ENCODE measurements around the gene DST. TPM values are rescaled to one million over a fixed set of nuclear protein-coding genes. Genes with fewer than 3 reads are reported as not detected.

Gene DST
- total RNA-seq, 2 donors from 2014 or later, result 443 to 489 TPM

- H3K27me3 ChIP-seq (replicated peaks; ENCODE audit: insufficient read depth), result no peaks in the 10 kb centered on the region
- ATAC-seq (ENCODE audit: insufficient number of reproducible peaks, low FRiP score, low read depth) (no peak), DNase-seq (ENCODE audit: low spot score) (no peak)
- no peaks in the 10 kb centered on the region for H3K9me3 ChIP-seq
- H3K4me1 ChIP-seq (ENCODE audit: control insufficient read depth in 1 of 2, low read depth in 2 of 2), result peaks cover 14 to 20% of the 10 kb centered on the region in 2 donors
- peaks cover 17% of the 10 kb centered on the region for H3K36me3 ChIP-seq
- peak overlapping the region in 1 of 2 donors; percentile 54 for H3K27ac ChIP-seq
- TF ChIP-seq CTCF (IDR thresholded peaks at IDR 0.05), result no peak
- no peak overlapping the region for H3K4me3 ChIP-seq
Observed at GRCh38 chr6:56644366-56644765, 1.7 kb upstream of the DST start.

- H3K36me3 ChIP-seq, result peaks cover 21% of the 10 kb centered on the region
- H3K27ac ChIP-seq, result peak overlapping the region in 1 of 2 donors; percentile 54
- H3K4me1 ChIP-seq (ENCODE audit: control insufficient read depth in 1 of 2, low read depth in 2 of 2), result peaks cover 12 to 18% of the 10 kb centered on the region in 2 donors
- no peaks in the 10 kb centered on the region for H3K9me3 ChIP-seq
- ATAC-seq (ENCODE audit: insufficient number of reproducible peaks, low FRiP score, low read depth) (no peak), DNase-seq (ENCODE audit: low spot score) (no peak)
- no peaks in the 10 kb centered on the region for H3K27me3 ChIP-seq (replicated peaks; ENCODE audit: insufficient read depth)
- no peak overlapping the region for H3K4me3 ChIP-seq
- no peak for TF ChIP-seq CTCF (IDR thresholded peaks at IDR 0.05)
Observed at GRCh38 chr6:56643379-56644089, 845 bp upstream of the DST start.

- no peak for DNase-seq (ENCODE audit: low spot score)
- Histone ChIP-seq H3K4me3 (no peak overlapping the region), H3K27ac (no peak overlapping the region), H3K4me1 (ENCODE audit: control insufficient read depth in 1 of 2, low read depth in 2 of 2) (peaks cover 12 to 18% of the 10 kb centered on the region in 2 donors), H3K27me3 (replicated peaks; ENCODE audit: insufficient read depth) (no peaks in the 10 kb centered on the region), H3K36me3 (peaks cover 26% of the 10 kb centered on the region), H3K9me3 (no peaks in the 10 kb centered on the region)
- no peak for ATAC-seq (ENCODE audit: insufficient number of reproducible peaks, low FRiP score, low read depth)
- TF ChIP-seq CTCF (IDR thresholded peaks at IDR 0.05), result no peak
Observed at GRCh38 chr6:56640374-56640773, 2.3 kb downstream of the DST start.

- peaks cover 34% of the 10 kb centered on the region for H3K36me3 ChIP-seq
- no peak for DNase-seq (ENCODE audit: low spot score)
- TF ChIP-seq CTCF (IDR thresholded peaks at IDR 0.05), result no peak
- no peak for ATAC-seq (ENCODE audit: insufficient number of reproducible peaks, low FRiP score, low read depth)
- no peaks in the 10 kb centered on the region for H3K27me3 ChIP-seq (replicated peaks; ENCODE audit: insufficient read depth)
- H3K4me3 ChIP-seq, result no peak overlapping the region
- peaks cover 6 to 14% of the 10 kb centered on the region in 2 donors for H3K4me1 ChIP-seq (ENCODE audit: control insufficient read depth in 1 of 2, low read depth in 2 of 2)
- H3K27ac ChIP-seq, result no peak overlapping the region
- H3K9me3 ChIP-seq, result no peaks in the 10 kb centered on the region
Observed at GRCh38 chr6:56638760-56639159, 3.9 kb downstream of the DST start.

- no peak for ATAC-seq (ENCODE audit: insufficient number of reproducible peaks, low FRiP score, low read depth)
Observed at GRCh38 chr6:56637640-56638039, 5.0 kb downstream of the DST start.

More at GRCh38 chr6:56637640-56638039, 5.0 kb downstream of the DST start:
- Histone ChIP-seq H3K27ac (no peak overlapping the region), H3K27me3 (replicated peaks; ENCODE audit: insufficient read depth) (no peaks in the 10 kb centered on the region), H3K36me3 (peaks cover 37% of the 10 kb centered on the region), H3K4me3 (no peak overlapping the region), H3K9me3 (no peaks in the 10 kb centered on the region), H3K4me1 (ENCODE audit: control insufficient read depth in 1 of 2, low read depth in 2 of 2) (peaks cover 0 to 3% of the 10 kb centered on the region in 2 donors)
- DNase-seq (ENCODE audit: low spot score), result no peak
- peak; percentile 65 for TF ChIP-seq CTCF (IDR thresholded peaks at IDR 0.05)

Measured in thoracic aorta (tissue), 2 donors.